Left renal cortex interstitium (tissue), 4 donors: ENCODE measurements around the gene GP9. TPM values are rescaled to one million over a fixed set of nuclear protein-coding genes. Genes with fewer than 3 reads are reported as not detected.

ENCODE experiments used
- DNase-seq, 4 donors: peaks; one replicate each; pipeline ENCODE4 v3.0.0-alpha.2; 2013; ENCODE audit warnings: low read depth in 4 of 4, low spot score in 2 of 4, missing footprints in 1 of 4
- polyA plus RNA-seq, 4 donors: library from polyadenylated mRNA; unstranded; fragments of 120-200 nt; gene quantifications; one replicate each; pipeline ENCODE4 v1.2.1, GENCODE V29; 2013; ENCODE audit not compliant: insufficient read length in 4 of 4

The GP9 gene
- polyA plus RNA-seq, 4 donors = 0.81 to 1.8 (median 1.2) TPM

DNA sequence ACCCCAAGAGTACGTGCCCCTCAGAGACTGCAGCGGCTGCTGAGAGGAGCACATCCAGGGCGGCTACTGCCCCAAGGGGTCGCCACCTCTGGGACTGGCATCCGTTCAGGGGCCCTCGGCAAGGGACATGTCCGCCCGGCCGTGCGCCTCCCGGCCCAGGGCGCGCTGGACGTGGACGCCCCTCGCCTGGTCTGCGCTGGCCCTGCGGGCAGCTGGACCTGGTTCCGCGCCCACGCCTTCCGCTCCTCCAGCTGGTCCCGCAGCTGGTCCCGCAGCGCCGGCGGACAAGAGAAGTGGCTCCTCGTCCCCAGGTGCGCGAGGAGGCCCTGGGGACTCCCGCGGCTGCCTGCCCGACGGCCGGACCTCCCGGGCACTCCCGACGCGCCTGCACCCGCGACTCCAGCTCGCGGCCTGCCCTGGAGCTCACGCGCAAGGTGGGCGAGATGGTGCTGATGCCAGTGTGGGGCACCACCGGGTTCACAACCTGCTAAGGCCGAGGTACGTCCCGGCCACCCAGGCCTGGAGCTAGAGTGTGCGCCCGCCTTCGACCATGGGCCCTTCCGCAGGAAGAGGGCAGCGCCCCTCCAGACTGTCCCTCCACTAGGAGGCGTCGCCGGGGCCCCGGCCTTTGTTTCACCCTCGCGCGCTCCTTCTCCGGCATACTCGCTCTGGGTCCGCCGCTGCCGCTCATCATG is 14.4 kb upstream of the GP9 start:
- DNase-seq = no peak

DNA sequence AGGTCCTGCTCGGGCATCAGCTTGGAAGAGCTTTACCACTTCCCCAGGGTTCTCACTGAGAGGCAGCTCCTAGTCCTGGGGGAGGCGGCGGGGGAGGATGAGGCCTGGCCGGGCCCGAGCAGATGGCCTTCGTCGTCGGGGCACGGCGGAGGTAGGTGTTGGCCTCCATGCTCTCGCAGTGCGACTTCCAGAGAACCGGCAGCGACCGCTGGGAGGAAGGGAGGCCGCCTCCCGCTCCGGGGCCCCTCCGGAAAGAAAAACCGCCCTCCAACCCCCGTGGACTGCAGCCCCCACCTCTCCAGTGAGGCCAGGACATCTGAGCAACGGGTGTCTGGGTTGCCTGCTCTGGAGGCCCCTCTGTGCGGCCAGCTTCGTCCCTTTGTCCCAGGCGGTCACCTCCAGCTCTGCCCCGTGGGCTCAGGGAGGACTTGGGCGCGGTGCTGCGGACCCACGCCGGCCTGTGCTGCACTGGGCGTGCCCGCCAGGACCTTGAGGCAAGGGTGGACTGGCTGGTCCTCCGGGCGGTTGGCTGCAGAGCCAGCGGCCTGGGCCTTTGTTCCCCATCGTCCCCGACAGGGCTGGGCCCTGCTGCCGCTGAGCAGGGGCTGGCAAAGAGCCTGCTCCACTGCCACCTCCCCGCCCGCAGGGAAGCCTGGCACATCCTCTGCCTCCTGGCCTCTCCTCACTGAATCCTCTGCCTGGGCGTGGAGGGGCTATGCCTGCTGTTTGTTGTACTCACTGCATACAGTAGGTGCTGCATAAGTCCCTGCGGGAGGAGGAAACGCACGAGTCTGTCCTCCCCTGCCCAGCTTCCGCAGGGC is 13.6 kb upstream of the GP9 start:
- DNase-seq = no peak

DNA sequence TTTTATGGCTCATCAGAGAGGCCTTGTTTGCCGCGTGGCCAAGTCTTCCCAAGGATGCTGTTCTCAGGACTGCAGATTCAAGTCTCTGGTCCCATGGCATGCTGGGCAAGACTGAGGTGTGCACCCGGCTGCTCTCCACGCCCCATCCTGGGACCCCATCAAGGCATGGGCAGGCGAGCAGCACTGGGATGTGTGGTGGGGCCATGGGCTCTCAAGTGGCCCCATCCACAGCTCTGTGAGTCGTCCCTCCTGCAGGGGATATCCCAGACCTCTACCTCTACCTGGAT is 13.1 kb upstream of the GP9 start:
- no peak for DNase-seq

DNA sequence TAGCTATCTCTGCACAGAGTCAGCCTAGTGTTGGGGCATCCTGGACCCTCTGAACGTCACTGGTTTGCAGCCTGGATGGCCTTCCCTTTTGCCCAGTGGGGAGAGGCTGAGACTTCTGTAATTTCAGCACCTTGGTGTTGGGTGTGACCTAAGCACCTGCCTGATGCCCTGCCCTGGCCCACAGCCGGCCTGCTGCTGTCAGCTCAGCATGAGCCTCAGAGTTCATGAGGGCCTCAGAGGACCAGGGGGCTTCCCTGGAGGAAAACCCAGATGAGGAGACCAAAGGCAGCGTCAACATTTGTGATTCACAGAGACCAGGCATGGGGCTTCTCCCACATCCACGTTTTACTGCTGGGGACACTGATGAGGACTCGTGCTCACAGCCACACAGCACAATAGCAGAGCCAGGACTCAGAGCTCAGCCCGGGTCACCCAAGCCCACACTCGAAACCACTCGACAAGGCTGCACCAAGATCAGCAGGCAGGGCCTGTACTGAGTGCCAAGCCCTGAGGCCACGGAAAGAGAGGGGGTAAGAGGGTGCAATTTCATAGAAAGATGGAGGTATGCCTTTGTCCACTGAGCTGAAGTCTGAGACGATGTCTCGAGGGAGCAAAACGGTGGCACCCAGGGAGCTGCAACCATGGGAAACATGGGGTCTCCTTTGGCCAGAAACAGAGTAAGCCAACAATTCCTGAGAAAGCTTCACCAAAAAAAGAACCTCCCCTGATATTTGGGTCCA is 9.9 kb upstream of the GP9 start:
- no peak for DNase-seq

DNA sequence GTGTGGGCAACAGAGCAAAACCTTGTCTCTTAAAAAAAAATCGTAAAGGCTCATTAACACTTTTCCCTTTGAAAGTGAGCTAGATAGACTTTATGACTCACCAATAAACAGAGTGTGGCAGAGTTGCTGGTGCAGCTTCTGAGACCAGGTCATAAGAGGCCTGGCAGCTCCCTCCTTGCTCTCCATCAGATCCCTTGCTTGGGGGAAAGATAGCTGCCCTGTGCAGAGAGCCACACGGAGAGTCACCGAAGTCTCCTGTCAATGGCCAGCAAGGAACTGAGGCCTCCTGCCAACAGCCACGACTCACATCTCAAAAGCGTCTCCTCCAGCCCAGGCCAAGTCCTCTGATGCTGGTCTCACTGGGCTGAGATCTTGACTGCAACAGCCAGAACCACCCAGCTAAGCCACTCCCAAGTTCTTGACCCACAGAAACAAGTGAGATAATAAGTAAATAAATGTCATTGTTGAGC is 8.7 kb upstream of the GP9 start:
- no peak for DNase-seq

DNA sequence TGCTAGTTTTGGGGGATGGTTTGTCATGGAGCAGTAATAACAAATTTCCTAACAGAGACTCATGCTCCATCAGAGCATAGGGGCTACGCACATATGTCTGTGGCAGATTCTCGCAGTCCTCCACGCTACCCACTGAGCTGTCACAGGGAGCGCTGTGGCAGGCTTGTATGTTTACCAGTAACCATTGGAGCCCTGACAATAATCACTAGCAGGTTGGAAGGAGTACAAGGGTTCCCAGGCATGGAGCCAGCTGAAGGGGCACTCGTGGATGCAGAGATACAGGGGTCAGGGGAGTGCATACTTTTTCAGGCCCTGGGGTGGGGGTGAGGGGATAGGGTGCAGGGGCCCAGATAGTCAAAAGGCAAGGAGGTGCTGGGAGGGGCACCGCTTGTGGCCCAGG is 7.9 kb upstream of the GP9 start:
- DNase-seq = no peak

DNA sequence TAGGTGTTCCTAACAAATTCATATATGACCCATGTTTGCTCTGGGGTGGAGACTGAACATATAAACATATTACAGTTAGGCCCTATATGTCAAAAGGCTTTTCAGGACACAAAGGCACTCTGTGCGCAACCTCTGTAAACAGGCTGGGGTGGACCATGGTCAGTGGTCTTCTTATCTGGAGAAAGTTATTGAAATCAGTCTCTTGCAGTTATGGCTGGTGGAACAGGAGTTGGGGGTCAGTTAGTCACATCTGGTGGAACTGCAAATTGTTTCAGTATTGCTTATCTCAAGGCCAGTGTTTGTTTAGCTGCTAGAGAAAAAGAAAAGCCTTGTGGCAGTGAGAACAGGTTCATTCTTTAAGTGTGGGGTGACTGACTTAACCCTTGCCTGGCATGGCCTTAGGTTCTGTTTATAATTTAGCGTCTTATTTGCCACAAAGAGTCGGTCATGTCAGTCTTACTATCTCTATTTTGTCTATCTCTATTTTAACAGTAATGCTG is 5.9 kb upstream of the GP9 start:
- DNase-seq = no peak

DNA sequence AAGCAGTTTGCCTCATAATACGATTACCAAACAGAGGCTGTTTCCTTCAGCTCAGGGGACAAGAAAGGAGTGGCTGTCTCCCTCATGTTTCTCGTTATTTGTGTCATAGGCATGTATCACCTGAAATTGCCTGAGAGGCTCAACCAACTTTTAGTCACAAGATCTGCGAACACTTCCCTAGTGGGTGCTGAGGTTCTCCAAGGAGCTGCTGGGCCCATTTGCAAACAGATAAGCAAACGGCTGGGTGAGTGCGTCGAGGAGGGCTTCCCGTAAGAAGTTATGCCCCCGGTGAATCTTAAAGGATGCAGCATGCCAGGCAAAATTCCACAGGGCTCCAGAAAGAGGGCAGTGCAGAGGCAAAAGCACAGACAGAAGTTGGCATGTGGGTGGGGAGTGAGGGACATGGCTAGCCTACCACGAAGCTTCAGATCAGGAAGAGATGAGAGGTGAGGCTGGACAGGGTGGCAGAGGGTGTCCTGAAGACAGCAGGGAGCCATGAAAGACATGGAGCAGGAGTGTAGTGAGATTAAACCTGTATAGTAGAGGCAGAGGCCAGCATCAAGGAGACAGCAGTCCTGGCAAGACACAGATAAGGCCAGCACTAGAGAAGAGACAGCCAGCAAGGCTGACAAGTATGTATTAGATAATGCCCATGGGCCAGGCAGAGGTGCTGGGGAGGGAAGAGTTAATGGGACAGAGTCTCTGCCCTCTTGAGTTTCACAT is 4.0 kb upstream of the GP9 start:
- DNase-seq = no peak

DNA sequence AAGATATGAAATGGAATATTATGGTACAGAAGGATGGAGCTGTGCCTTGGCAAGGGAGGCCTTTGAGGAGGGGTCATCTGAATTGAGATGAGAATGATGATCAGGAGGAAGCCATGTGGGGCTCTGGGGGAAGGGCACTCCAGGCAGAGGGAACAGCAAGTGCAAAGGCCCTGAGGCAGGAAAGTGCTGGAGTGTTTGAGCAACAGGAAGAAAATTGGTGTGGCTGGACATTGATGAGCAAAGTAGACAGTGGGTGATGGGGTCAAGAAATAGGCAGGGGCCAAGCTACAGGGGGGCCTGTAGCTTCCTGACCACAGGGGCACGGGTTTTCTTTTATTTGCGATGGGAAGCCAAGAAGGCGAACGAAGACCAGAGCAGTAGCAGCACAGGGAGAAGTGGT is 3.3 kb upstream of the GP9 start:
- DNase-seq = no peak

DNA sequence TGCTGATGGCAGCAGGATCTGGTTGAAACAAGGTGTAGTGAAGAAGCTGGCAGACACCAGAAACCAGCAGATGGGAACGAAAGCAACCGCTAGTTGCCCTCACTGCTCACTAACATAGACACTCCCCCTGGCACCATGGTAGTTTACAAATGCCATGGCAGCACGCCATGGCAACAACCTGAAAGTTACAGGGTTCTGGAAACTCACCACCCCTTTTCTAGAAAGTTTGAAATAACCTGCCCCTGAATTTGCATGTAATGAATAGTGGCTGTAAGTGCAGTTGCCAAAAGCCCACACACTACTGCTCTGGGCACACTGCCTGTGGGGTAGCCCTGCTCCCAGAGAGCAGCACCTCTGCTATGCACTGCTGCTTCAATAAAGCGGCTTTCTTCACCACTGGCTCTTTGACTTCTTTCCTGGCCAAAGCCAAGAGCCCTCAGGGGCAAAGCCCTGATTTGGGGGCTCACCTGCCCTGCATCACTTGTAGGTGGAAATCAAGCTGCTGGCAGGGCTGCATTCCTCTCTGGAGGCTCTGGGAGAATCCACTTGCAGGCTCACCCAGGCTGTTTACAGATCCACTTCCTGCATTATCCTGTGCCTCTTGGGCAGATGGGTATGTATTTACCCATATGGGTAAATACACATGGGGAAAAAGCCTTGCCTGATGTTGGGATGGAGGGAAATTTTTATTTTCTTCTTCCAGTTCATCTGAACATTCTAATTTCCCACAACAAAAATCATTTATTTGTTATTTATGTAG is 2.0 kb upstream of the GP9 start:
- DNase-seq = no peak

DNA sequence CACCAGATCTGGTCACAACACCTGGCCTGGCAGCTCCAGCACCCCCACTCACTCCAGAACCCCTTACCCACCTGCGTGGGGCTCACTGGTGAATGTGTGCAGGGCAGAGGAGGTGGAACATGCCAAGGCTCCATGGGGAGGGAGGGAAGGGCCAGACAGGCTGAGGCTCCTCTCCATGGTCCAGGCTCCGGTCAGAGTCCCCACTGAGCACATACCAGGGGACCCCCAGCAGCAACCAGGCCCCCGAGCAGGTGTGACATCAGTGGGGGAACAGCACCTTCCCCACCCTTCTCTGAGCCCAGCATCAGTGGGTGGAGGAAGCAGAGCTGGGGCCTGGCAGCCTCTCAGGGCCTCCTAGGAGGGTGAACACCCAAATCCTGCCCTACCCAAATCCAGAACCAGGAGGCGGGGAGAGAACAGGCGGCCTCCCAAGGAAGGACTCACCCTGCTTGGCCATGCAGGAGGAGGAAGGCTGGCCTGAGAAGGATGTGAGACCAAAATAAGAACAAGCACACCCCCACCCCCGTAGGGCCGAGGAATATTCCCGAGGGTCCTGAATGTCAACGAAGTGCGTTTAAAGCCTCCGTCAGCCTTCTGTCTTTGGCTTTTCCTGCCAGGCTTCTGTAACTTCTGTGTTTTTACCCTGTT is 1.1 kb upstream of the GP9 start:
- no peak for DNase-seq

DNA sequence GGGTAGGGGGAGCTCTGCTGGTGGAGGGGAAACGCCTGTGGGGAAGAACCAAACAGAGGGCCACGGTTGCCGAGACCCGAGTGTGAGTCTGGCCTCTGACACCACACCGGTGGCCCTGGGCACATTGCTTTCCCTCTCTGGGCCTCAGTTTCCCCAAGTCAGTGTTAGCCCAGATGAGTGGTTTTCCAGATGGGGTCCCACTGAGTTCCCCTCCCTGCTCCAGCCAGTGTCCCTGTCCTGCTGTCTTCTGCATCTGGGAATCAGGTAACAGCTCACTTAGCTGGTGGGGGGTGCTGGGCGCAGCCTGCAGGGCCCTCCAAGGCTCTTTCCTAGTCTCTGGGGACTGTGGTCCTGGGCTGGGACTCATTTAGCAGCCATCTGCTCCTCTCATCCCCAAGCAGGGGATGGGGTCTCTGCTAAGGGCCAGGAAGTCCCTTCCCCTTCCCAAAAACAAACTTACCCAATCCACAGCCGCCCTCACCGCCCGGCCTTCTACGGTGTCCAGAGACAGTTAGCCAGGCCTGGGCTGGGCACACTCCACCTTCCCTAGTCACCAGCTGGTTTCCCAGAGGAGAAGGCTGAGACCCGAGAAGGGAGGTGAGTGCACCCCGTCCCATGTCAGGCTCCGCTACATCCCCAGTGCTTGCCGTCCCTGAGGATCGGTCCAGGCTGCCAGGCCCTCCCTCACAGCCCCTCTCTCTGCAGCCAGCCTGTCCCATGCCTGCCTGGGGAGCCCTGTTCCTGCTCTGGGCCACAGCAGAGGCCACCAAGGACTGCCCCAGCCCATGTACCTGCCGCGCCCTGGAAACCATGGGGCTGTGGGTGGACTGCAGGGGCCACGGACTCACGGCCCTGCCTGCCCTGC is 676 bp downstream of the GP9 start:
- DNase-seq = no peak

DNA sequence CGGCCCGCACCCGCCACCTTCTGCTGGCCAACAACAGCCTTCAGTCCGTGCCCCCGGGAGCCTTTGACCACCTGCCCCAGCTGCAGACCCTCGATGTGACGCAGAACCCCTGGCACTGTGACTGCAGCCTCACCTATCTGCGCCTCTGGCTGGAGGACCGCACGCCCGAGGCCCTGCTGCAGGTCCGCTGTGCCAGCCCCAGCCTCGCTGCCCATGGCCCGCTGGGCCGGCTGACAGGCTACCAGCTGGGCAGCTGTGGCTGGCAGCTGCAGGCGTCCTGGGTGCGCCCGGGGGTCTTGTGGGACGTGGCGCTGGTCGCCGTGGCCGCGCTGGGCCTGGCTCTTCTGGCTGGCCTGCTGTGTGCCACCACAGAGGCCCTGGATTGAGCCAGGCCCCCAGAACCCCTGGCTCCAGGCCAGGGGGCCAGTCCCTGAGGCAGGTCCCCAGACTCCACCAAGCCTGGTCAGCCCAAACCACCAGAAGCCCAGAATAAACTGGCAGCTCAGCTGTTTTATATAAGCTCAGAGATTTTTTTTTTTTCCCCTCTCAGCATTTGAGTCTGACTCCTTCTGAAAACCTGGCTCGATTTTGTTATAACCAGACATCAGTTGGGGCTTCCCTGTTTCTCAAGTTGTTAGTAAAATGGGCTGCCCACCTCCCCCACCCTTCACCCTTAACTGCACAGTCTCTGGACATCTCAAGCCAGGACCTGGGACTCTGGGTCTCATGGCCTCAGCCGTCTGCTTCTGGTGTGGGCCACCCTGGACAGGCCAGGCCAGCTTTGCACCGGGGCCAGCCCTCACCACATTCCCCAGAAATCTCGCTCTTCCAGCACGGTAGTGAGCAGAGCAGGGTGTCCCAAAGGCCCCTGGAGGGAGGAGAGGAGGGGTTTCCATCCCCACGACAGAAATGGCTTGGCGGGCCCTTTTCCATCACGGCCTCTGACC is 1.6 kb downstream of the GP9 start:
- DNase-seq = no peak

DNA sequence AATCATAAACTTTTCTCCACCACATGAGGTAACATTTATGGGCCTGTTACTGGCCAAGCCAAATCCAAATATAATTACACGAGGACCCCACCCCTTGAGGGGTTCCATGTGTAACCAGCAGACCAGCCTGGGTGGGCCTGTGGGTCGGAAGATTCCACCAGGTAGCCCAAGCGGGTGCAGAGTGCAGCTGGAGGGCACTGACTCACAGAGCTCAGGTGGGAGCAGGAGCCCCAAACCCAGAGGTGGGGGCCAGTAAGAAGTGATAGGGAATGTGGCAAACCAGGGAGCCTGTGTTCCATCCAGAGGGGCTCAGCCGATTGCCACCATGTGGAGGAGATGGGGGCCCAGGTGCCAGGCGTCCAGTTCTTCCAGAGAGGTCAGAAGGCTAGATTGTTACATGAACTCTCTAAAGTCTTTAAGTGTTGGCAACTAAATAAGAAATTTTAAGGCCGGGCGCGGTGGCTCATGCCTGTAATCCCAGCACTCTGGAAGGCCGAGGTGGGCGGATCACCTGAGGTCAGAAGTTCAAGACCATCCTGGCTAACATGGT is 2.6 kb downstream of the GP9 start:
- no peak for DNase-seq

DNA sequence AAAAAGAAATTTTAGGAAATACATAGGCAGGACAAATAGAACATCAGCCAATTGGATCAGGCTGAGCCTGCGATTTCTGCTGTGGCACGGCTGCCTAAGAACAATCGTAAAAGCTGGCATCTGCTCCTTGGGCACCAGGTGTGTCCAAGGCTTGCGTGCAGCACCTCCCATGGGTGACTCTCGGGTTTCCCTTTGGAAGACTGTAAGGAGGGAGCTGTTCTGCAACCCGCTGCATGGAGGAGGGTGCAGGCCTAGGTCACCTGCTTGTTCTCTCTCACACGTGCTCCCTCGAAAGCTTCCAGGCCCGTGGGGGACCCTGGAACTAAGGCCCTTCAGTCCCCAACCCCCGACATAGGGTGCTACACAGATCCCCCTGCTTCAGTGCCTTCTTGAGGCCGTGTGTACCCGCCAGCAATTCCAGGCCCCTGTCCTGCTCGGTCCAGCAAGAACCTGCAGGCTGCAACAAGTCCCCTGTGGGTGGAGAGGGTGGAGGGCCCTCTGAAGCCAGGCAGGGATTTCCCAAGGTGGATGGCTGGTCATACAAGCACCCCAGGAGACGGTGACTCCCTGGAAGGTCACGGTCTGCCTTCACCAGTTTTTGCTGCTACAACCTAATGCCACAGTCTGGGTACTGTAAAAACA is 3.4 kb downstream of the GP9 start:
- no peak for DNase-seq

DNA sequence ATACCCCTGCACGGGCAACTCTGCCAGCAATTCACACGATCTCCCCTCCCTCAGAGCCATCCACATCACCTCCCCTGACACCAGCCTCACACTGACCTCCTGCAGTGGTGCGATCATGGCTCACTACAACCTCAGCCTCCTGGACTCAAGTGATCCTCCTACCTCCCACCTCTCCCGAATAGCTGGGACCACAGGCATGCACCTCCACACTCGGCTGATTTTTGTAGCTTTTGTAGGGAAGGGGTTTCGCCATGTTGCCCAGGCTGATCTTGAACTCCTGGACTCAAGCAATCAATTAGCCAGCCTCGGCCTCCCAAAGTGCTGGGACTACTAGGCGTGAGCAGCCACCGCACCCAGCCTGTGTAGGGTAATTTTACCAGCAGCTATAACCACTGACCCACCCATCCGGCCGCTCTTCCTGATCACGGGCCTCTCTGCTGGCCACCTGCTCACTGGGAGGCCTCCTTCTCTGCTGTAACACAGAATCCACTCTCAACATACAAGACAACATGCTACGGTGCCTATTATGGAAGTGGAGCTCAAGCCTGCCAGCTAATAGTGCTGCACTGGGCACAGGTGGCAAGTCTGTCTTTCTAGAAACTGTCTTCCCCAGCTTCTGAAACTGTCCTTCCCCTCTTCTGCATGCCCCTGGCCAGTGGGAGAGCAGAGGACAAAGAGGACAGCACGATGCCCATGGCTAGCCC is 4.6 kb downstream of the GP9 start:
- DNase-seq = no peak
